Measurements from ENCODE around the gene RARG.
A peak's percentile ranks its signal among the peaks of the same experiment; 100 is the strongest.

GRCh38 chr12:53190108-53190729, 41.8 kb downstream of the RARG start:
- TF ChIP-seq CTCF (conservative IDR thresholded peaks at IDR 0.05; ENCODE audit: low read depth, low read length), result peak; percentile 76
- TF ChIP-seq EZH2 (IDR thresholded peaks at IDR 0.05; ENCODE audit: borderline replicate concordance, low read depth, low read length, poor library complexity, severe bottlenecking), result no peak
